Tibial artery (tissue), 4 donors: Measurements from ENCODE around the gene KLF16.

ENCODE experiments used
- DNase-seq, 2 donors: peaks; one replicate each; pipeline ENCODE4 v3.0.0-alpha.2; 2019
- H3K27ac ChIP-seq, 2 donors: fragments of 200-600 bp; sonication (generic) in 1 of 2; 1 replicate in 1 of 2; 2 replicates in 1 of 2; pipeline ENCODE4 v1.5.1; 2018 to 2019; ENCODE audit warnings: mild to moderate bottlenecking in 1 of 2
- H3K27me3 ChIP-seq, 2 donors: fragments of 200-600 bp; sonication (generic) in 1 of 2; one replicate each; pipeline versions ENCODE4 v1.5.1 to v1.6.0; 2016 to 2019
- H3K36me3 ChIP-seq, 3 donors: fragments of 200-600 bp; sonication (generic) in 2 of 3; one replicate each; pipeline ENCODE4 v1.5.1; 2016 to 2019; ENCODE audit warnings: mild to moderate bottlenecking in 2 of 3
- H3K4me1 ChIP-seq, 4 donors: fragments of 200-600 bp; sonication (generic) in 2 of 4; 1 replicate in 3 of 4; 2 replicates in 1 of 4; pipeline ENCODE4 v1.5.1; 2016 to 2019
- H3K4me3 ChIP-seq, 2 donors: fragments of 200-600 bp; sonication (generic) in 1 of 2; 1 replicate in 1 of 2; 2 replicates in 1 of 2; pipeline ENCODE4 v1.5.1; 2018 to 2019; ENCODE audit warnings: mild to moderate bottlenecking in 2 of 2
- H3K9me3 ChIP-seq, 3 donors: fragments of 200-600 bp; sonication (generic) in 1 of 3; one replicate each; pipeline ENCODE4 v1.5.1; 2016 to 2019
- intact Hi-C: fragments of 100-400 bp; cut with DNase I; formaldehyde crosslinking; loops from one replicate; pipeline ENCODE4 v1.15.0; 2023; ENCODE audit warnings: low total_unique reads
- TF ChIP-seq, protein P1 (sequence below), 2 experiments: fragments of 200-600 bp in 1 of 2; fragments of 450-650 bp in 1 of 2; IDR thresholded peaks; one replicate each; pipeline ENCODE4 v1.5.1; 2017 to 2019; ENCODE audit warnings: antibody characterized with exemption in 2 of 2, mild to moderate bottlenecking in 1 of 2, moderate library complexity in 1 of 2

Gene KLF16

DNA sequence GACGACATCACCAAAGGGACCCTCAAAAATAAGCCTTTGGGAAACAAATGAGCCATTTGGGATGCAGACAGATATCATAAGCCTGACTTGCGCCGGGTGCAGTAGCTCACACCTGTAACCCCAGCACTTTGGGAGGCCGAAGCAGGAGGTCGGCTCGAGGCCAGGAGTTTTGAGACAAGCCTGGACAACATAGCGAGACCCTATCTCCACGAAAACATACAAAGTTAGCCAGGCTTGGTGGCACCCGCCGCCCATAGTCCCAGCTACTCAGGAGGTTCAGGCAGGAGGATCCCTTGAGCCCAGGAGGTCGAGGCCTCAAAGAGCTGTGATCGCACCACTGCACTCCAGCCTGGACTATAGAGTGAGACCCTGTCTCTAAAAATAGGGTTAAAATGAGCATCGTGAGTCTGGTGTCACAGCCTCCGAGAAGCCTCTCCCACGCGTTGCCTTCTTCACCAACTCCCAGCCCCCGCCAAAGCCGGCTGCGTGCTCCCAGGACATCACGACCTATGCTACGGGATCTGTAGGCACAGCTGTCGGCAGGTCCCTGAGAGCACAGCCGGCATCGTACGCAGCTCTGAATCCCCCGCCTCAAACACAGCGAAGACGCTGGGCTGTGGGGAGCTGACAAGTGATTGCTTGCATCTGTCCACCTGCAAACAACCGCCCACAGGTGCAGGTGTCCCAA is 16.7 kb downstream of the KLF16 start:
- intact Hi-C loops: no loop called here
- Histone ChIP-seq H3K4me1 (peaks cover 0 to 59% (median 54%) of the 10 kb centered on the region in 4 donors), H3K9me3 (no peaks in the 10 kb centered on the region), H3K4me3 (peak overlapping the region; percentile 95 to 99), H3K27me3 (no peaks in the 10 kb centered on the region), H3K36me3 (peaks cover 0 to 4% (median 0%) of the 10 kb centered on the region in 3 donors), H3K27ac (no peak overlapping the region)
- DNase-seq: no peak
- TF ChIP-seq, protein P1, sequence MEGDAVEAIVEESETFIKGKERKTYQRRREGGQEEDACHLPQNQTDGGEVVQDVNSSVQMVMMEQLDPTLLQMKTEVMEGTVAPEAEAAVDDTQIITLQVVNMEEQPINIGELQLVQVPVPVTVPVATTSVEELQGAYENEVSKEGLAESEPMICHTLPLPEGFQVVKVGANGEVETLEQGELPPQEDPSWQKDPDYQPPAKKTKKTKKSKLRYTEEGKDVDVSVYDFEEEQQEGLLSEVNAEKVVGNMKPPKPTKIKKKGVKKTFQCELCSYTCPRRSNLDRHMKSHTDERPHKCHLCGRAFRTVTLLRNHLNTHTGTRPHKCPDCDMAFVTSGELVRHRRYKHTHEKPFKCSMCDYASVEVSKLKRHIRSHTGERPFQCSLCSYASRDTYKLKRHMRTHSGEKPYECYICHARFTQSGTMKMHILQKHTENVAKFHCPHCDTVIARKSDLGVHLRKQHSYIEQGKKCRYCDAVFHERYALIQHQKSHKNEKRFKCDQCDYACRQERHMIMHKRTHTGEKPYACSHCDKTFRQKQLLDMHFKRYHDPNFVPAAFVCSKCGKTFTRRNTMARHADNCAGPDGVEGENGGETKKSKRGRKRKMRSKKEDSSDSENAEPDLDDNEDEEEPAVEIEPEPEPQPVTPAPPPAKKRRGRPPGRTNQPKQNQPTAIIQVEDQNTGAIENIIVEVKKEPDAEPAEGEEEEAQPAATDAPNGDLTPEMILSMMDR (IDR thresholded peaks at IDR 0.05): no peak

DNA sequence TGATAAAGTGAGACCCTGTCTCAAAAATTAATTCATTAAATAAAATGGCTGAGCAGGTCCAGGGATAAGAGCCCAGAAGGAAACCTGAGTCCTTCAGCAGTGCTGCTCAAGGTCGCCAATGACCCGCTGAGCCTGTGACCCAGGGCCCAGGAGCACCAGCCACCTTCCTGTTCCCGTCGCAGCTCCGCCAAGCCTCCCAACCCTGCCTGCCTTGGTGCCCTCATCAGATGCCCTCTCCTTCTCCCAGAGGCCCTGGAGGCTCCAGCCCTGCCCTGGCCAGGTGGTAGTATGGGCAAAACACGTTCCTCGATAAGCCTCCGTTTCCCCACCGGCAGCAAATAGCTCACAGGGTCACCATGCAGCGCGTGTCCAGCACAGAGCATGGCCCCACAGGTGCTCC is 17.7 kb downstream of the KLF16 start:
- peaks cover 0 to 69% (median 56%) of the 10 kb centered on the region in 4 donors for H3K4me1 ChIP-seq
- intact Hi-C loops: no loop called here
- H3K36me3 ChIP-seq: peaks cover 0 to 4% (median 0%) of the 10 kb centered on the region in 3 donors
- no peak overlapping the region for H3K4me3 ChIP-seq
- H3K27ac ChIP-seq: no peak overlapping the region
- TF ChIP-seq, protein P1 (IDR thresholded peaks at IDR 0.05): no peak
- no peaks in the 10 kb centered on the region for H3K27me3 ChIP-seq
- H3K9me3 ChIP-seq: no peaks in the 10 kb centered on the region
- no peak for DNase-seq

DNA sequence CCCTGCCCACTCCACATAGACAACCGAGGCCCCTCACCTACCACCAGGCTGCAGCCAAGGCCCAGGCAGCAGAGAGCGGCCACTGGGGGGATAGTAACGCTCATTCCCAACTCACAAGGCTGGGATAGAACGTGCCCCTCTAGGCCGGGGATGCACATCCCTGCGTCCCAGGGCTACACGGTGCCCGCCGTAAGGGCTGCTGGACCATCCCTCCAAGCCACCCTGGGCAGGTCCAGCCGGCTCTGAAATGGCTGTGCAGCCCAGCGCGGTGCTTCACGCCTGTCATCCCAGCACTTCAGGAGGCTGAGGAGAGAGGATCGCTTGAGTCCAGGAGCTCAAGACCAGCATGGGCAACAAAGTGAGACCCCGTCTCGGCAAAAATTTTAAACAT is 18.3 kb downstream of the KLF16 start:
- DNase-seq: no peak
- peaks cover 0 to 70% (median 56%) of the 10 kb centered on the region in 4 donors for H3K4me1 ChIP-seq
- intact Hi-C loops: no loop called here
- TF ChIP-seq, protein P1 (IDR thresholded peaks at IDR 0.05): no peak
- H3K27ac ChIP-seq: no peak overlapping the region
- H3K4me3 ChIP-seq: no peak overlapping the region
- no peaks in the 10 kb centered on the region for H3K9me3 ChIP-seq
- H3K36me3 ChIP-seq: peaks cover 0 to 4% (median 0%) of the 10 kb centered on the region in 3 donors
- H3K27me3 ChIP-seq: no peaks in the 10 kb centered on the region

DNA sequence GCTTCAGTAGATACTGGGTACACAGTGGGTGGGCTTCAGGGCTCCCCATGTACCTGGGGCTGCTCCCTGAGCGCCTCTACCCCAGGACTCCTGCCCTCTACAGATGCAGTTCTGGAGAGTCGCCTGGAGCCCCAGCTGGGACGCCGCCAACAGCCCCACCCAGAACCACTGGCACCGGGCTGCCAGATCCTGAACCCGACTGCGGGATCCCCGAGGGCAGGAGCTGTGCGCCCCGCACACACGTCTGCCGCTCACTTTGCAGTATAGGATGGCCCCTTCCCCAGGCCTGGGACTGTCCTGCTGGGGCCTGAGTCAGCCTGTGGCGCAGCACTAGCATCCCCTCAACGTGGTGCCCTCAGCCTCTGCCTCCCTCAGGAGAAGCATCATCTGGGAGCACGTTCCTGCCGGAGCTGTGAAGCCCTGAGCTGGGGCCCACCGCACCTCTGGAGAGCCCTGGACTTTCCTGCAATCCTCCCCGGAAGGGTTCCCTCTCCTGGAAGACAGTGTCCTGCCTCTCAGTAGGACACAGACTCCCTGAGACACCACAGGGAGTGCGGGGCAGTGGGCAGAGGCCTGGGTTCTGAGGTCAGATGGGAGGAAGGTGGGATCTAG is 18.8 kb downstream of the KLF16 start:
- no peaks in the 10 kb centered on the region for H3K9me3 ChIP-seq
- intact Hi-C loops: no loop called here
- no peak for DNase-seq
- H3K36me3 ChIP-seq: peaks cover 0 to 9% (median 0%) of the 10 kb centered on the region in 3 donors
- no peak overlapping the region for H3K27ac ChIP-seq
- H3K27me3 ChIP-seq: no peaks in the 10 kb centered on the region
- H3K4me1 ChIP-seq: peaks cover 0 to 74% (median 56%) of the 10 kb centered on the region in 4 donors
- no peak overlapping the region for H3K4me3 ChIP-seq
- TF ChIP-seq, protein P1 (IDR thresholded peaks at IDR 0.05): no peak

DNA sequence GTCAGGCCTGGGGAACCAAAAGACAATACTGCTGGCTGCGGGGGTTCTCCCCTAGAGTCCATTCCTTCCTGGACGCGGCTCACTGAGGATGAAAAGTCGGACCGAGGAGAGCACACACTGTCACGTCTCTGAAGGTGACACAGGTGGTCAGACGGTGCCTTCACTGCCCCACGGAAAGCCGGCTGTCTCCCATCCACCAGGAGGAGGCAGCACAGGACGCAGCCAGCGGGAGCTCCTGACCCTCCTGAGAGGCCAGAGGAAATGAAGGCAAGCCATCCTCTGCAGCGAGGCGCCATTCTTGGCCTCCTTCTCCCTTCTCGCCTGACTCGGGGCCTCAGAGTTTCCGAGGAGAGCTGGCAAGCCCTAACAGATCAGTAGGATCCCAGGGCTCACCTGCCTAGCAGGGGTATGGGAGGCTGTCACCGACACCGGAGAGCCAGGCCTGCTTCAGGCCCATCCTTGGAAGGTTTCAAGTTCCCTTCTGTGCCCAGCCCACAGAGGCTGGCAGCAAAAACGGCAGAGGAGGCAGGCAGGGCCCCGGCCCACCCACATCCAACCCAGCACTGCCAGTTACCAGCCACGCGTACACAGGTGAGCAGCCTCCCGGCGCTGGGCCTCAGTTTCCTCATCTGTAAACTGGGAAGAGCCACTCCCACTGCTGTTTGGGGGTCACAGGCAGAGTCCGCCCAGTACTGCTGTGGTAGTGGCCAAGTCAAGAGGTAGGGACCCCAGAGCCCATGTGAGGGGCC is 19.6 kb downstream of the KLF16 start:
- peaks cover 0 to 79% (median 56%) of the 10 kb centered on the region in 4 donors for H3K4me1 ChIP-seq
- TF ChIP-seq, protein P1 (IDR thresholded peaks at IDR 0.05): no peak
- H3K27ac ChIP-seq: no peak overlapping the region

More for the DNA sequence above, 19.6 kb downstream of the KLF16 start:
- Histone ChIP-seq H3K4me3 (no peak overlapping the region), H3K36me3 (peaks cover 0 to 17% (median 0%) of the 10 kb centered on the region in 3 donors), H3K9me3 (no peaks in the 10 kb centered on the region), H3K27me3 (no peaks in the 10 kb centered on the region)
- no peak for DNase-seq
- intact Hi-C loops: no loop called here
